Breast epithelium (tissue), 3 donors: ENCODE data around the gene AOAH.

Experiments
- POLR2A ChIP-seq: fragments of 450-650 bp; IDR thresholded peaks from one replicate; pipeline ENCODE4 v1.6.1; 2016; ENCODE audit warnings: antibody characterized with exemption, mild to moderate bottlenecking, moderate library complexity
- POLR2AphosphoS5 ChIP-seq, 3 donors: sonication (generic); formaldehyde crosslinking; IDR thresholded peaks; one replicate each; pipeline ENCODE4 v1.6.1; 2017; ENCODE audit warnings: antibody characterized with exemption in 3 of 3
- TF ChIP-seq, protein P1 (sequence below), 3 donors: fragments of 450-650 bp; IDR thresholded peaks; one replicate each; pipeline ENCODE4 v1.5.1; 2016 to 2017; ENCODE audit warnings: antibody characterized with exemption in 3 of 3, mild to moderate bottlenecking in 3 of 3, moderate library complexity in 3 of 3

DNA sequence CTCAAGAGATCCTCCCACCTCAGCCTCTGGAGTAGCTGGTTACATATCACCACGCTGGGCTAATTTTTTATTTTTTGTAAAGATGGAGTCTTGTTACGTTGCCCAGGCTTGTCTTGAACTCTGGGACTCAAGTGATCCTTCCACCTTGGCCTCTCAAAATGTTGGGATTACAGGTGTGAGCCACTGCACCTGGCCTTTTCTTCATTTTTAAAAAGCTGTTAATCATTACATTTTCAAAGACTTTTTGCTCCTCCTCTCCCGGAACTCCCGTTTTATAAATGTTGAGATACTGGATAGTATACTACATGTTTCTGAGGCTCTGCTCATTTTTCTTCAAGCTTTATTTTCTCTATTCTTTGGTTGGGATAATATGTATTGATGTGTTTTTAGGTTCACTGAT is 16.4 kb downstream of the AOAH start:
- TF ChIP-seq, protein P1, sequence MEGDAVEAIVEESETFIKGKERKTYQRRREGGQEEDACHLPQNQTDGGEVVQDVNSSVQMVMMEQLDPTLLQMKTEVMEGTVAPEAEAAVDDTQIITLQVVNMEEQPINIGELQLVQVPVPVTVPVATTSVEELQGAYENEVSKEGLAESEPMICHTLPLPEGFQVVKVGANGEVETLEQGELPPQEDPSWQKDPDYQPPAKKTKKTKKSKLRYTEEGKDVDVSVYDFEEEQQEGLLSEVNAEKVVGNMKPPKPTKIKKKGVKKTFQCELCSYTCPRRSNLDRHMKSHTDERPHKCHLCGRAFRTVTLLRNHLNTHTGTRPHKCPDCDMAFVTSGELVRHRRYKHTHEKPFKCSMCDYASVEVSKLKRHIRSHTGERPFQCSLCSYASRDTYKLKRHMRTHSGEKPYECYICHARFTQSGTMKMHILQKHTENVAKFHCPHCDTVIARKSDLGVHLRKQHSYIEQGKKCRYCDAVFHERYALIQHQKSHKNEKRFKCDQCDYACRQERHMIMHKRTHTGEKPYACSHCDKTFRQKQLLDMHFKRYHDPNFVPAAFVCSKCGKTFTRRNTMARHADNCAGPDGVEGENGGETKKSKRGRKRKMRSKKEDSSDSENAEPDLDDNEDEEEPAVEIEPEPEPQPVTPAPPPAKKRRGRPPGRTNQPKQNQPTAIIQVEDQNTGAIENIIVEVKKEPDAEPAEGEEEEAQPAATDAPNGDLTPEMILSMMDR (IDR thresholded peaks at IDR 0.05) = no peak
- TF ChIP-seq POLR2A (no peak), POLR2AphosphoS5 (IDR thresholded peaks at IDR 0.05) (no peak)
